T-helper 17 cell (primary cell): ENCODE measurements around the gene PPP1R9A. TPM values are rescaled to one million over a fixed set of nuclear protein-coding genes. Genes with fewer than 3 reads are reported as not detected.

ENCODE experiments used
- ATAC-seq: fragments of 150-1000 bp; cut with Tn5 transposase; 2 replicates; pipeline ENCODE4 v1.10.0; 2021; ENCODE audit warnings: mild to moderate bottlenecking, moderate library complexity
- DNase-seq, 3 donors: peaks; one replicate each; pipeline versions ENCODE4 v3.0.0 to v3.0.0-alpha.2; 2020 to 2021
- H3K9me3 ChIP-seq: one replicate; pipeline ENCODE4 v1.7.0; 2013; ENCODE audit warnings: low read length, mild to moderate bottlenecking; ENCODE audit not compliant: control insufficient read depth, poor library complexity, severe bottlenecking
- H3K27ac Mint-ChIP-seq: one replicate; pipeline ENCODE4 v1.8.0; 2022; ENCODE audit warnings: mild to moderate bottlenecking, moderate library complexity, mixed read lengths
- H3K27me3 Mint-ChIP-seq: one replicate; pipeline ENCODE4 v1.8.0; 2022; ENCODE audit warnings: mixed read lengths
- H3K36me3 Mint-ChIP-seq: one replicate; pipeline ENCODE4 v1.8.0; 2022; ENCODE audit warnings: low read depth, mixed read lengths
- H3K4me1 Mint-ChIP-seq: one replicate; pipeline ENCODE4 v1.8.0; 2022; ENCODE audit warnings: mild to moderate bottlenecking, mixed read lengths
- H3K4me3 Mint-ChIP-seq: one replicate; pipeline ENCODE4 v1.8.0; 2022; ENCODE audit warnings: mild to moderate bottlenecking, moderate library complexity, mixed read lengths
- total RNA-seq, 4 donors: library from RNA in 2 of 4; stranded (reverse) in 2 of 4; gene quantifications; one replicate each; pipeline ENCODE4 v1.2.3 and lab custom pipeline; 2022 to 2026

Gene PPP1R9A
- total RNA-seq: under 1 TPM; 0.02 to 0.08 TPM
- 0 to 0.12 reads per million in 2 donors for total RNA-seq (lab: John Stamatoyannopoulos, UW)

DNA sequence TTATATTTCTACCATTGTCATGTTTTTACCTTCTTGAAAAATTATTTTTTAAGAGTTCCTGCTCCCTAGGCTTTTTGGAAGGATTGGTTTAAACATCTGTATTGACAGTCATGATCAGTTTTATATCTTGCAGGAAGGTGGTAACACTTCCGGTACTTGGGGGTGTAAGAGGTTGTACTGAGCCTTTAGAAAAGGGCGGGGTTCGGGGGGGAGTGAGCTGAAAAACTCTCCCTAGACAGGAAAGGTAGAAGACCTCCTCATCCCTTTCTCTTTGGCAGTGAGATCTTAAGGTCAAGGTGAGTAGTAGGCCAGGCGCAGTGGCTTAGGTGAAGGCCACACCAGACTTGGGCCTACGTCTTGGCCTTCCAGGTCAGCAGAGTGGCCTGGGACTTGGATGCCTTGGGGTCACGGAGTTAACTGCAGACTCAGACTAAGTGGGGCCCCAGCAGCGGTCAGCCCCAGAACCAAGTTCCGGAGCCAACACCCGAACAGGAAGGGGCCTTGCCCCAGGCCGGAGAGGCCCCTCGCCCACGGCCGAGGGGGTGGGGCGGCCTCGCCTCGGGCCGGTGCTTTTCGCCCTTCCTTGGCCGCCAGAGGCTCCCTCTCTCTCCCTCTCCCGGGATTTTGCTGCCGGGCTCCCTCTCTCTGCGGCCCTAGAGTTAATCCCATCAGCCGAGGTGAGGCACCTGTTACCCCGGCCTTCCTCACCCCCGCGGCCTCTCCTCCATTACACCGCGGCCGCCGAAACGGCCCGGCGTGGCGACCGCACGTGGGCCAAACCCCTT is at the start of gene PPP1R9A:
TSS of gene PPP1R9A (plus strand) at position 569 of the 785 bp plus-strand sequence. CDS start 2,520 bp downstream, outside the sequence.
- Mint-ChIP-seq H3K27me3 (peaks cover 47% of the 10 kb centered on the region), H3K4me3 (peak within 1 kb of the TSS; percentile 68), H3K27ac (no peak within 1 kb of the TSS), H3K36me3 (no peaks in the 10 kb centered on the region), H3K4me1 (peaks cover 5% of the 10 kb centered on the region)
- DNase-seq: no peak
- no peak for ATAC-seq
- no peaks in the 10 kb centered on the region for H3K9me3 ChIP-seq

DNA sequence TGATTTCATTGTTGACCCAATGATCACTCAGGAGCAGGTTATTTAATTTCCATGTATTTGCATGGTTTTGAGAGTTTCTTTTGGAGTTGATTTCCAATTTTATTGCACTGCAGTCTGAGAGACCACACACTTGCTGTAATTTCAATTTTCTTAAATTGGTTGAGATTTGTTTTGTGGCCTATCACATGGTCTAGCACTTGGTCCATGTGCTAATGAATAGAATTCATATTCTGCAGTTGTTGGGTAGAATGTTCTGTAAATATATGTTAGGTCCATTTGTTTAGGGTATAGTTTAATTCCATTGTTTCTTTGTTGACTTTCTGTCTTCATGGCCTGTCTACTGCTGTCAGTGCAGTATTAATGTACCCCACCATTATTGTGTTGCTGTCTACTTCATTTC is 36.3 kb upstream of the PPP1R9A start:
- no peaks in the 10 kb centered on the region for H3K9me3 ChIP-seq
- Mint-ChIP-seq H3K27ac (no peak overlapping the region), H3K27me3 (no peaks in the 10 kb centered on the region), H3K4me1 (no peaks in the 10 kb centered on the region), H3K36me3 (no peaks in the 10 kb centered on the region), H3K4me3 (no peak overlapping the region)
- DNase-seq (no peak), ATAC-seq (no peak)

DNA sequence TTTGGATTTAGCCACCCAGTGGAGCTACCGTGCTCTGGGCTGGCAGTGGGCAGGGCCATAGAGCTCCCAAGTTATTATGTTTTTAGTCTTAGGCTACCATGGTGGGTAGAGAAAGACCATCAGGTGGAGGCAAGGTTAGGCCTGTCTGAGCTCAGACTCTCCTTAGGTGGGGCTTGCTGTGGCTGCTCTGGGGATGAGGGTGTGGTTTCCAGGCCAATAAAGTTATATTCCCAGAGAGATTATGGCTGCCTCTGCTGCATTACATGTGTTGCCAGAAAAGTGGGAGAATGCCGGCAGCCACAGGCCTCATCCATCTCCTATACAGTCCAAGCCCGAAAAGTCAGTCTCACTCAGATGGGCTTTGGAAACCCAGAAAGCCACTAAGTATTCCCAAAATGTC is 34.2 kb upstream of the PPP1R9A start:
- no peaks in the 10 kb centered on the region for H3K9me3 ChIP-seq
- ATAC-seq (no peak), DNase-seq (no peak)
- H3K4me1 Mint-ChIP-seq: no peaks in the 10 kb centered on the region
- no peak overlapping the region for H3K27ac Mint-ChIP-seq
- no peaks in the 10 kb centered on the region for H3K27me3 Mint-ChIP-seq
- H3K36me3 Mint-ChIP-seq: no peaks in the 10 kb centered on the region
- H3K4me3 Mint-ChIP-seq: no peak overlapping the region

DNA sequence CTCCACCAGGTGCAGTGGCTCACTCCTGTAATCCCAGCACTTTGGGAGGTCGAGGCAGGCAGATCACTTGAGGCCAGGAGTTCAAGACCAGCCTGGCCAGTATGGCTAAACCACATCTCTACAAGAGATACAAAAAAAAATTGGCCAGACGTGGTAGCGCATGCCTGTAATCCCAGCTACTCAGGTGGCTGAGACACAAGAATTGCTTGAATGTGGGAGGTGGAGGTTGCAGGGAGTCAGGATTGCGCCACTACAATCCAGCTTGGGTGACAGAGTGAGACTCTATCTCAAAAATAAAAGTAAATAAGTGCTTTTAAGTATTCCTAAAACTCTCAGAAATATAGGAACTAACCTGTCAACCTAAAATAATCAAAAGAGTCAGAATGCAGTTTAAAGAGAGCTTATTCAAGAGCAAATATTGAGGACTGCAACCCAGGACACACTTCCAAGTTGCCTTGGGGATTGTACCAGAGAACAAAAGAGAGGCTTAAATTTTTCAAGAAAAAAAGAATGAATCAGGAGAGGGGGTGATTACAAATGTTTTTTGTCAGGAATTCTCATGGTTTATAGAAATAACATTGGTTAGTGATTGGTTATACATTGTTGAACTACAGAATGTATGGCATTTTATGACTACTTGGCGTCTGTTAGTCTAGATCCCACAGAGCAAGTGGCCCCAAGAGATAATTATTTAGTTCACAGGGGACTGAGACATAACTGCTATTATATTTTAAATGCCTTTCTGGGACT is 33.2 kb upstream of the PPP1R9A start:
- Mint-ChIP-seq H3K4me3 (no peak overlapping the region), H3K27ac (no peak overlapping the region), H3K4me1 (no peaks in the 10 kb centered on the region), H3K36me3 (no peaks in the 10 kb centered on the region), H3K27me3 (no peaks in the 10 kb centered on the region)
- no peaks in the 10 kb centered on the region for H3K9me3 ChIP-seq
- DNase-seq (no peak), ATAC-seq (no peak)

DNA sequence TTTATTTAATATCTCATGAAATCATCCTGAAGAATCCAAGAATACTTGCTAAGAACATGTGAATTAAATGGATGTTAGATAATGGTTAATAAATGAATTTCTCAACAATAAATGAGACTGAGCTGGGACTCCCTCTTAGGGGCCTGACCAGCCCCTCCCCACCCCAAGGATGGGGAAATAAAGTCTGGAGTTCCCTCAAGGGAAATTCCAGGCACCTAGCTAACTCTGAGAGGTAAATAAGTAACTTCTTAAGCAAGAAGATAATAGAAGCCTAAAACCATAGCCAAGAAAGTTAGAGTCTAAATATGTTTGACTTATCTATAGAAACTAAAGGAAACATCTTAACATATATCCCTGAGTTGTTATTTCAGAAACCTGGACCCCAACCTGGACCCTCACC is 32.2 kb upstream of the PPP1R9A start:
- DNase-seq: no peak
- H3K4me3 Mint-ChIP-seq: no peak overlapping the region
- no peaks in the 10 kb centered on the region for H3K9me3 ChIP-seq
- no peaks in the 10 kb centered on the region for H3K27me3 Mint-ChIP-seq
- no peaks in the 10 kb centered on the region for H3K4me1 Mint-ChIP-seq
- no peaks in the 10 kb centered on the region for H3K36me3 Mint-ChIP-seq
- no peak for ATAC-seq
- no peak overlapping the region for H3K27ac Mint-ChIP-seq

DNA sequence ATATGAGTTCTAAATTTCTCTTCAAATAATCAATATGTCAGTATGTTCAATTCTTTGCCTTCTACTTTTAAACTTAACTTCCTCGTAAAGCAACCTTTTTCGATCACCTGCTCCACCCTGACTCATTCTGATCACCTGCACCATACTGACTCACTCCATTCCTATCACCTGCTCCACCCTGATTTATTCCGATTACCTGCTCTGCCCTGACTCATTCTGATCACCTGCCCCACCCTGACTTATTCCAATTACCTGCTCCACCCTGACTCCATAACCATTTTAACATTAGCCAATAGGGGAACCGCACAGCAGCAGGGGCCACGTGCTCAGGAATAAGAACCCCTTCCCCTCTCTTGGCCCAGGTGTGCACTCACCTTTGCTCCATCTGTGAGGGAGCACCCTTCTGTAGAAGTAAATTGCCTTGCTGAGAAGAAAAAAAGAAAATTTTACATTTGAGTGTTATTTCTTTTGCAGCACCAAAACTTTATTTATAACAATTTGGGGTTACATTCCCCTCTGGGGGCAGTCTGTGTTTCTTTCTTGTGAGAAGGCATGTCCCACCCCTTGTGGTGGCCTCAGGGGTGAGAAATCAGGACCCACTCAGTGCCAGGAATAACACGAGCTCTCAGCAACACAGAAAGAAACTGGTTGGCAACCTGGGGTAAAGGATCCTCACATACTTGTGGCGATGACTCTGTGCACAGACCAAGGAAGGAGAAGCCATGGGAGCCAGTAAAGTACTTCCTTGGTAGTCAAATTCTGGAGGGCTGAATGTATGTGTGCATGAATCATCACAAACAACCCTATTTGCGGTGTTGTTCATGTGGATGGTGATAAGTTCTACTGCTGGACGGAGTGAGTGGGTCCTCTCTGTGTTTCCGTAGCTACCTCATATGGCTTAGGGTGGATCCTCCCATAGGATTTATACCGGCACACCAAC is 29.4 kb upstream of the PPP1R9A start:
- H3K36me3 Mint-ChIP-seq: no peaks in the 10 kb centered on the region
- no peak overlapping the region for H3K27ac Mint-ChIP-seq
- no peak overlapping the region for H3K4me3 Mint-ChIP-seq
- H3K4me1 Mint-ChIP-seq: no peaks in the 10 kb centered on the region
- ATAC-seq (no peak), DNase-seq (no peak)
- H3K9me3 ChIP-seq: no peaks in the 10 kb centered on the region
- no peaks in the 10 kb centered on the region for H3K27me3 Mint-ChIP-seq

DNA sequence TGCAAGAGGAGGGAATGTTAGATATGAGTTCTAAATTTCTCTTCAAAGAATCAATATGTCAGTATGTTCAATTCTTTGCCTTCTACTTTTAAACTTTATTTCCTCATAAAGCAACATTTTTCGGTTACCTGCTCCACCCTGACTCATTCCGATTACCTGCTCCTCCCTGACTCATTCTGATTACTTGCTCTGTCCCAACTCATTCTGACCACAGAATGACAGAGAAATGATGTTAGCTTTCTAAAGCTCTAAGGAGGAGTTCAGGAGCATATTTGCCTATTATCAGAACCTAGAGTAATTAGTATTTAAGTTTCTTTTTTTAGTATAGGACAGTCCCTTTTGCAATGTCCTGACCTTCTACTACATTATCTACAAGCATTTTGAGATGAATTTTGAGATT is 24.5 kb upstream of the PPP1R9A start:
- Mint-ChIP-seq H3K36me3 (no peaks in the 10 kb centered on the region), H3K27me3 (peaks cover 15% of the 10 kb centered on the region), H3K27ac (no peak overlapping the region), H3K4me1 (no peaks in the 10 kb centered on the region), H3K4me3 (no peak overlapping the region)
- DNase-seq (no peak), ATAC-seq (no peak)
- H3K9me3 ChIP-seq: no peaks in the 10 kb centered on the region

DNA sequence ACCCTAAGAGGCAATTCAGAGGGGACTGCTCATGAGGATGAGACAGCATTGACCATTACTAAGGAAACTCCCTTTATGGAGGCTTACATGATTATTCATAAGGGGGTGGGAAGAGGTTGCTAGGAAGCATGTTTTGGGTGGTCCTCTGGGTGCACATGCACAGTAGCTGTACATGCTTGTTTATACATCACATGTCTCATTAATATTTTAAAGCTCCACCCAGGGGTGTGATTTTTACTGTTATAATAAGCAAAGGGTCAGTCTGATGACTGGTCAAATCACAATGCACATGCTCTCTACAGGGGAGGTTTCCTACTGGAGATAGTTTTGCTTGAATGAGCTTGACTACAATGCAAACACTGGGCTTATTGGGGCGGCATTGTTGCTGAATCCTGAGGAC is 23.8 kb upstream of the PPP1R9A start:
- H3K27ac Mint-ChIP-seq: no peak overlapping the region

DNA sequence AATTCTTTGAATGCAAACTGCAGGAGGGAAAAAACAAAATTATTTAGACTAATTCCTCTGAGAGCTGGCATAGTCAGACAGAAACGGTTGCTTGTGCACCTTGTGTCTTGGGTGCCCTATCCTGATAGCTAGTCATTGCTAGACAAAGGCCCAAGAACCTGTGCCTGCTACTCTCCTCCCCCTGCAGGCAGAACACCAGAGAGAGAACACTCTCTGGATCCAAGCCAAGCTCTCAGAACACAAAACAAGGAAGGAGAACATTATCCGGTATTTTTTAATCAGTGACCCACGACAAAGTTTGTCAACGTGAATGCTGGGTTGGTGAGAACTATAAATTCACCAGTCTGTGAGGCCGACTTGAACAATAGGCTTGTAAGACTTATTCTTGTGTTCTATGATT is 18.8 kb upstream of the PPP1R9A start:
- no peak for ATAC-seq
- Mint-ChIP-seq H3K4me3 (no peak overlapping the region), H3K36me3 (no peaks in the 10 kb centered on the region), H3K4me1 (no peaks in the 10 kb centered on the region), H3K27ac (no peak overlapping the region), H3K27me3 (peaks cover 15% of the 10 kb centered on the region)
- no peaks in the 10 kb centered on the region for H3K9me3 ChIP-seq
- no peak for DNase-seq

More for the DNA sequence above, 23.8 kb upstream of the PPP1R9A start:
- Mint-ChIP-seq H3K27me3 (peaks cover 15% of the 10 kb centered on the region), H3K4me1 (no peaks in the 10 kb centered on the region), H3K4me3 (no peak overlapping the region), H3K36me3 (no peaks in the 10 kb centered on the region)
- no peak for DNase-seq
- H3K9me3 ChIP-seq: no peaks in the 10 kb centered on the region
- no peak for ATAC-seq

DNA sequence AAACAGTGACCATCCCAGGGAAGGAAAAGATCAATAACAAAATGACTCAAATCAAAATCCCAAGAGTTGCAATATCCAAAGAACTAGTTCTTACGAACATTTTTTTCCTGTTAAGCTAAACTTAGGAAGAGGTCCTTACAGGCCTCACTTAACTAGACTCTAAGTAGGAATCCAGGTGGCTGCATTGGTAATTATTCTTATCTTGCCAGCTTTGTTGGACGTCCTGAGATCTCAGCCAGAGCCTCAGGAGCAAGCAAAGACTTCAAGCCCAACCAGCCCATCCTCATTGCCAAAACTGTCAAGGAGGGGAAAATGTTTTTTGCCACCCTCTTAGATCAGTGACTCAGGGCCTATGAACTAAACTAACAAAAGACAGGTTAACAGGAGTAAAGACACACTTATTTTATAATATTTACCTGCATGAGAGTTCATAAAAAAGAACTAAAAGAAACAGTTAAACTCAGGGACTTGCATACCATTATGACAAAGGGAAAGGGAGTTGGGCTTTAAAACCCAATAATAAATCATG is 18.3 kb upstream of the PPP1R9A start:
- no peak overlapping the region for H3K27ac Mint-ChIP-seq

DNA sequence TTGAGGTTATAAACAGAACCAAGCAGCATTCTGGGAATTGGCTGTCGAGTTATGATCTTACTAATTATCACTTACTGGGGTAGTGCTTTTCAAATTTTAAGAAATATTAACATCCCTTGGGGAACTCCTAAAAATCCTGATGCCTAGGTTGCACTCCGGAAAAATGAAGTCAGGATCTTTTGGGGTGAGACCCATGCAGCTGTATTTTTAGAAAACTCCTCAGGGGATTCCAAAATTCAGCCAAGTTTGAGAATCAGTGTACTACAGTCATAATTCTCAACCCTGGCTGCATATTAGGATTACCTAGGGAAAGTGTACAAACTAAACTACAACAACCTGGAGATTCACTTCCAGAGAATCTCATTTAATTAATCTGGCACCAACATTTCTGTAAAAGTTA is 17.2 kb upstream of the PPP1R9A start:
- Mint-ChIP-seq H3K27me3 (peaks cover 7% of the 10 kb centered on the region), H3K27ac (no peak overlapping the region), H3K4me3 (no peak overlapping the region), H3K4me1 (no peaks in the 10 kb centered on the region), H3K36me3 (no peaks in the 10 kb centered on the region)
- ATAC-seq (no peak), DNase-seq (no peak)
- H3K9me3 ChIP-seq: no peaks in the 10 kb centered on the region

More for the DNA sequence above, 18.3 kb upstream of the PPP1R9A start:
- DNase-seq: no peak
- no peak for ATAC-seq
- H3K36me3 Mint-ChIP-seq: no peaks in the 10 kb centered on the region
- H3K9me3 ChIP-seq: no peaks in the 10 kb centered on the region
- H3K27me3 Mint-ChIP-seq: peaks cover 15% of the 10 kb centered on the region
- no peak overlapping the region for H3K4me3 Mint-ChIP-seq
- H3K4me1 Mint-ChIP-seq: no peaks in the 10 kb centered on the region

DNA sequence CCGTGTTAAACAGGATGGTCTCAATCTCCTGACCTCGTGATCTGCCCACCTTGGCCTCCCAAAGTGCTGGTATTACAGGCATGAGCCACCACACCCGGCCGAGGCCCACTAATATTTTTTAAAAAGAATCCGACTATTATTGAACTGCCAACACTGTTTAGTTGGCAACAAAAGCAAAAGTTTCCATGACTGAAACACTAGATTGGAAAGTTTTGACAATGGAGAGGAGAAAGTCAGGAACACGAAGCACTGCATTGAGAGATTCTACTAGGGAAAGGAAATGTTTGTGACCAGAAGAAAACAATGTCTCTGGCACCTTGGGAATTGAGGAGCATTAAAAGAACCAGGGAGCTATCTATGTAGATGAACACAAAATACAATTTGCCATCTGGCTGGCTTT is 13.7 kb upstream of the PPP1R9A start:
- H3K27ac Mint-ChIP-seq: no peak overlapping the region
- no peak for DNase-seq

DNA sequence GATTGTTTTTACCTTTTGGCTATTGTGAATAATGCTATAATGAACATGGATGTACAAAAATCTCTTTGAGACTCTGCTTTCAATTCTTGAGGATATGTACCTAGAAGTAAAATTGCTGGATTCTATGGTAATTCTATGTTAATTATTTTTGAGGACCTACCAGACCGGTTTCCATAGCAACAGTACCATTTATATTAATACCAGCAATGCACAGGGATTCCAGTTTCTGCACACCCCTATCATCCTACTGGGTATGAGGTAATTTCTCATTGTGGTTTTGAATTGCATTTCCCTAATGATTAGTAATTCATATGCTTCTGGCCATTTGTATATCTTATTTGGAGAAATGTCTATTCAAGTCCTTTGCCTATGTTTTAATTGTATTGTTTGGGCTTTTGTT is 9.9 kb upstream of the PPP1R9A start:
- H3K27me3 Mint-ChIP-seq: no peaks in the 10 kb centered on the region
- H3K9me3 ChIP-seq: no peaks in the 10 kb centered on the region
- ATAC-seq (no peak), DNase-seq (no peak)
- no peaks in the 10 kb centered on the region for H3K4me1 Mint-ChIP-seq
- no peak overlapping the region for H3K4me3 Mint-ChIP-seq
- no peaks in the 10 kb centered on the region for H3K36me3 Mint-ChIP-seq
- H3K27ac Mint-ChIP-seq: no peak overlapping the region

More for the DNA sequence above, 13.7 kb upstream of the PPP1R9A start:
- no peaks in the 10 kb centered on the region for H3K36me3 Mint-ChIP-seq
- H3K4me3 Mint-ChIP-seq: no peak overlapping the region
- H3K4me1 Mint-ChIP-seq: no peaks in the 10 kb centered on the region
- no peaks in the 10 kb centered on the region for H3K27me3 Mint-ChIP-seq
- H3K9me3 ChIP-seq: no peaks in the 10 kb centered on the region
- ATAC-seq: no peak
